GM15510 (cell line): Measurements from ENCODE around the gene FBXO17.
A peak's percentile ranks its signal among the peaks of the same experiment; 100 is the strongest.

ENCODE experiments used
- POLR2A ChIP-seq: IDR thresholded peaks from 3 replicates; pipeline ENCODE4 v1.6.1; 2011; ENCODE audit warnings: borderline replicate concordance; ENCODE audit not compliant: insufficient read length; ENCODE audit errors: extremely low read depth

The FBXO17 gene

GRCh38 chr19:38930776-38931520, 44.6 kb downstream of the FBXO17 start, which contains the start of gene MRPS12:
Gene MRPS12 (plus strand): TSS chr19:38930944. CDS start chr19:38931295, 351 bp downstream.
- TF ChIP-seq POLR2A = peak; percentile 84

GRCh38 chr19:38929929-38930775, 45.4 kb downstream of the FBXO17 start, which contains the start of gene SARS2:
Gene SARS2 (minus strand): TSS chr19:38930763. CDS start chr19:38930736, 27 bp downstream.
- TF ChIP-seq POLR2A = no peak

GRCh38 chr19:38928391-38929001, 47.0 kb downstream of the FBXO17 start:
- TF ChIP-seq POLR2A = no peak

- TF ChIP-seq POLR2A = no peak
These were observed 51.2 kb downstream of the FBXO17 start for GRCh38 chr19:38924388-38924787.

GRCh38 chr19:38922482-38922881, 53.1 kb downstream of the FBXO17 start:
- TF ChIP-seq POLR2A = no peak

- TF ChIP-seq POLR2A = no peak
These were observed 53.9 kb downstream of the FBXO17 start for GRCh38 chr19:38921420-38922274.

GRCh38 chr19:38920602-38921419, 54.7 kb downstream of the FBXO17 start:
- TF ChIP-seq POLR2A = no peak

GRCh38 chr19:38919837-38920601, 55.5 kb downstream of the FBXO17 start:
- no peak for TF ChIP-seq POLR2A

GRCh38 chr19:38918526-38918925, 57.0 kb downstream of the FBXO17 start:
- no peak for TF ChIP-seq POLR2A

GRCh38 chr19:38917921-38918491, 57.5 kb downstream of the FBXO17 start:
- TF ChIP-seq POLR2A = no peak

- TF ChIP-seq POLR2A = no peak
These were observed 58.0 kb downstream of the FBXO17 start for GRCh38 chr19:38917516-38917915.
